Astrocyte (in vitro differentiated cells and primary cell): ENCODE results near the gene ACSL1.

Experiments used
- CTCF ChIP-seq: IDR thresholded peaks from 2 replicates; pipeline ENCODE4 v1.5.1; 2011; ENCODE audit warnings: low read depth, mild to moderate bottlenecking, inconsistent platforms, low read length, moderate library complexity; ENCODE audit not compliant: insufficient read depth
- EZH2 ChIP-seq: IDR thresholded peaks from 2 replicates; pipeline ENCODE4 v1.6.1; 2012; ENCODE audit warnings: mild to moderate bottlenecking, low read length, inconsistent platforms; ENCODE audit not compliant: insufficient read depth

GRCh38 chr4:184740980-184741391 is 84.8 kb downstream of the ACSL1 start:
- TF ChIP-seq CTCF (no peak), EZH2 (no peak)
